Effector CD4-positive, alpha-beta T cell (primary cell): ENCODE data around the gene ZNF211.

Source experiments
- DNase-seq: peaks from one replicate; pipeline ENCODE4 v3.0.0-alpha.2; 2020
- total RNA-seq: gene quantifications from one replicate; lab custom pipeline; 2026; lab: John Stamatoyannopoulos, UW

The ZNF211 gene
- total RNA-seq, result 45.6 reads per million, percentile 66 among the genes with 10 or more reads in this experiment

DNA sequence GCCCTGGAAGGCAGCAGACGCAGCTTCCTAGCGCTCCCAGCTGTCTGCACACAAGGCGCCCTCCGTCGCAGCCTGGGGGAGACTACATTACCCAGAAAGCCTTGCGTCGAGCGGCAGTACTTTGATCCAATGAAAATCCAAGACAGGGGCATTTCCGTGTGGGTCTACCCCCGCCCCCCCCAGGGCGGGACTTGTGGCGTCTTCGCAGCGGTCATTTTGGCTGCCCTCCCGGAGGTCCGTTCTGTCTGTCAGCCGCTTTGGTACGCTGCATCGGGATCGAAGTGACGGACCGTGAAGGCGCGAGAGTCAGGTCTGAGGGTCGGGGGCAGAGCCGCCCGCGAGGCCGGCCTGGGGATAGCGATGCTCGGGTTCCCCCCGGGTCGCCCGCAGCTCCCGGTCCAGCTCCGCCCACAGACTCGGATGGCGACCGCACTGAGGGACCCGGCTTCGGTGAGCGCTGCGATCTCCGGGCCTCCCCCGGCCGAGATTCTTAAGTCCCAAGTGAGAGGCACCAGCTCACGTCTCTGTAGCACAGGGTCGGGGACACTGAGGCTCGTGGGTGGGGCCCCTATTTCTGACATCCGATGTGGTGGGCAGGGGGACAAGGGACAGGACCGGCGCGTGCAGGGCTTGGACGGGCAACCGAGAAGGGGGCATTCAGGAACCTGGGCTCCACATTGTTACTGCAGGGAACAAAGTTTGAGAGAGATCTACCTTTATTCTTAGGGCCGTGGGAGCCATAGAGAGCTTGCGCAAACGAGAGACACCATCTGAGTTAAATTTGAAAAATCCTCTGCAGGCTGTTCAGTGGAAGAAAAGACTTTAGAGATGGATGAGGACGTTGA is at the start of gene ZNF211:
TSS of gene ZNF211 (plus strand) at position 182 of the 845 bp plus-strand sequence. CDS start at position 361, 179 bp downstream.
- DNase-seq, result peak; percentile 81

DNA sequence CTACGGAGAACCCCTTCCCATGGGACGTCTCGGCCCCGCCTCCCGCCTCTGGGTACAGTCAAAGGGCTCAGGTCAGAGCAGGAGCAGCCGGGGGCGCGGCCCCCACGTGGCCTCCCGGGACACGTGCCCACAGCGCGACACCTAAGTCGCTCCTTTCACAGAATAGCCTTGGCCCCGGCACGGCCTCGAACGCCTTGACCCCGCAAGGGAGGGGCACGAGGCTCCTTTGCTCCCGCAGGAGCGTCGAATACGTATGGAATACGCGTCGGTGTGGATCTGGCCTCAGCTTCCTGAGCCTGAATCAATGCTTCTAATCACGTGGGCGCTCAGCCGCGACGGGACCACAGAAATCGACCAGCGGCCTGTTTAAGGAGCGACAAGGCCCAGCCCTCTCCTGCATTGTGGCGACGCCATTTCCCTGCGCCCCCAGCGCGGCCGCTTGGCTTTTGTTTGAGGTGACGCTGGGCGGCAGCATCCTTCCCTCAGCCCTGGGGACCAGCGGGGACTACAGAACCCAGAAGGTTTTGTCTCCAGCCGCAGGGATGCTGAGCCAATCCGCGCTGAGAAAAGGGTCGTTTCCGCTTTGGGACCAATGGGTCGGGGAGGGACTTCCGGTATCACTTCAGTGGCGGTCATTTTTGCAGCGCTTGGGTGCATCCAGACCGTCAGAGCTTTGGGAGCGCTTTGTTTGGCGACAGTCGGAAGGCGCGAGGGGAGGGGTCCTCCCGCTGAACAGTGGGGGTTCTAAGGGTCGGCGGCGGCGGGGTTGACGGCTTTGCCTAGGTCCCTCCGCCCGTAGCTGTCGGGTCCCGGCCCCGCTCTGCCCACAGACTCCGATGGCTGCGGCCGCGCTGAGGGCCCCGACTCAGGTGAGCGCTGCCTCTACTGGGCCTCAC is 49.2 kb upstream of the ZNF211 start, which contains the start of gene ZIK1:
TSS of gene ZIK1 (plus strand) at position 625 of the 896 bp plus-strand sequence. CDS start at position 837, 212 bp downstream.
- peak; percentile 75 for DNase-seq

DNA sequence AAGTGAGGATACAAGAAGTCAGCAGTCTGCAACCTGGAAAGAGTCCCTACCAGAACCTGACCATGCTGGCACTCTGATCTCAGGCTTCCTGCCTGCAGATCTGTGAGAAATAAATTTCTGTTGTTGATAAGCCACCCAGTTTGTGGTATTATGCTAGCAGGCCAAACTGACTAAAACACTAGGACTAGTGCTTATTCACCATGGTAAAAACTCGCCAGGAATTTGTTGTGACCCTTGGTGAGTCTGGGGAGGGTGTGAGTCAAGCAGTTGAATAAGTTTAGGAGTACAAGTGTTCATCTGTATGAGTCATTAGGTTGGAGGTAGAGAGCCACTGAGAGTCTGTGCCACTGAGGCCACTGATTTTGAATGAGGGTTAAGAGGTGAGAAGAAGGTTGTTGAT is 45.4 kb upstream of the ZNF211 start:
- DNase-seq, result no peak

DNA sequence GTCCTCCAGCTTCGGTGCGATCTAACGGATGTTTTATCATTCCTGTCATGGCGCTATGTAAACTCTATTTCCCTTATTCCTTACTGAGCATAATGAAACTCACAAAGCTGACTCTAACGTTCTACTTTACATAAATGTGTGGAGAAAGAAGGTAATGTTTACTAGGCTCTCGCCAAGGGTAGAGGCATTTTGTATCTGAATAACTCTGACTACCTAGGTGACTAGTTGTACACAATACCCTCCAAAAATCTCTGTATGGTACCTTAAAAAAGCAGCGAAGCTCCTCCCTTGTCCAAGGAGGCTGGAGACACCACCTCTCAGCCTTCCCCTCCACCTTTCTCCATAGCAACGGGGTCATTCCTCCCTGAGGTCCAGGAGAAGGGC is 33.6 kb upstream of the ZNF211 start:
- DNase-seq, result no peak

DNA sequence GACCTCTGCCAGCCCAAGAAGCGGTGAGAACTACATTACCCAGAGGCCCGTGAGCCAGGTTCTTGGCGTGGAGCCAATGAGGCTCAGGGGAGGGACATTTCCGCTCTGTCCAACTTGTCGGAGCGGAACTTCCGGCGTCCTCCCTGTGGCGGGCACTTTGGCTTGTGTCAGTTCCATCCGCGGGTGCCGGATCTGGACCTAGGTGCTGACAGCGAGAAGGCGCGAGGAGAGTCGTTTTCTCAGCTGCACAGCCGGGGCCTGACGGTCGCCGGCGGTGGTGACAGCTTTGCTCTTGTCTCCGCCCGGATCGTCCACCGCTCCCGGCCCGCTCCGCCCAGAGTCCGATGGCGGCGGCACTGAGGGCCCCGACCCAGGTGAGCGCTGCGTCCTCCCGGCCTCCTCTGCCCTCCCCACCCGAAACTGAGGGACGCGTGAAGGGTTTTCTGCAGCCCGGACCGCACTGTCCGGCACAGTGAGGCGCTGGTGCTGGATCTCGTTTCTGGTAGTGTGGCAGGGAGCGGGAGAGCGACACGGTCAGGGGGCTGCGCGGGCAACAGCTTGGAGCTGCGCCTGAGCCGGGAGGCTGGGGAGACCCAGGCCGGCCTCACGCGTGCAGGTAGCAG is 33.1 kb upstream of the ZNF211 start, which contains the start of gene ZNF530:
TSS of gene ZNF530 (plus strand) at position 125 of the 623 bp plus-strand sequence. CDS start 4,461 bp downstream, outside the sequence.
- DNase-seq, result peak; percentile 69

DNA sequence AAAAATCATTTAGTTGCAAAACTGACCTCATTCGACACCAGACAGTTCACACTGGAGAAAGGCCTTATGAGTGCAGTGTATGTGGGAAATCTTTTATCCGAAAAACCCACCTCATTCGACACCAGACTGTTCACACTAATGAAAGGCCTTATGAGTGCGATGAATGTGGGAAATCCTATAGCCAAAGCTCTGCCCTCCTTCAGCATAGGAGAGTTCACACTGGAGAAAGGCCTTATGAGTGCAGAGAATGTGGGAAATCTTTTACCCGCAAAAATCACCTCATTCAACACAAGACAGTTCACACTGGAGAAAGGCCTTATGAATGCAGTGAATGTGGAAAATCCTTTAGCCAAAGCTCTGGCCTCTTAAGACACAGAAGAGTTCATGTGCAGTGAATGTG is 26.0 kb upstream of the ZNF211 start:
- no peak for DNase-seq

DNA sequence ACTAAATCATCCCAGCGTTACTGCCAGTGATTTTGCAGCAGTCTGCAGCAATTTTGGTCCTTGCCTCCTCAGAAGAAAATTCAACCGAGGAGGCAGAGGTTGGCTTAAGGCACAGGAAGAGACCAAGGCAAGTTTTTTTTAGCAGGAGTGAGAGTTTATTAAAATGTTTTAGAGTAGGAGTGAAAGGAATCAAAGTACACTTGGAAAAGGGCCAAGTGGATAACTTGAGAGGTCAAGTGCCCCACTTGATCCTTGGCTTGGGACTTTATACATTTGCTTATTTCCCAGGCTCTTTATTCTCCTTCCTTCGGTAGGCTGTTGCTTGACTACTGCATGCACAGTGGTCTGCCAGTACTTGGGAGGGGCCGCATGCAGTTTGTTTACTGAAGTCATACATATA is 21.9 kb upstream of the ZNF211 start:
- DNase-seq, result no peak

DNA sequence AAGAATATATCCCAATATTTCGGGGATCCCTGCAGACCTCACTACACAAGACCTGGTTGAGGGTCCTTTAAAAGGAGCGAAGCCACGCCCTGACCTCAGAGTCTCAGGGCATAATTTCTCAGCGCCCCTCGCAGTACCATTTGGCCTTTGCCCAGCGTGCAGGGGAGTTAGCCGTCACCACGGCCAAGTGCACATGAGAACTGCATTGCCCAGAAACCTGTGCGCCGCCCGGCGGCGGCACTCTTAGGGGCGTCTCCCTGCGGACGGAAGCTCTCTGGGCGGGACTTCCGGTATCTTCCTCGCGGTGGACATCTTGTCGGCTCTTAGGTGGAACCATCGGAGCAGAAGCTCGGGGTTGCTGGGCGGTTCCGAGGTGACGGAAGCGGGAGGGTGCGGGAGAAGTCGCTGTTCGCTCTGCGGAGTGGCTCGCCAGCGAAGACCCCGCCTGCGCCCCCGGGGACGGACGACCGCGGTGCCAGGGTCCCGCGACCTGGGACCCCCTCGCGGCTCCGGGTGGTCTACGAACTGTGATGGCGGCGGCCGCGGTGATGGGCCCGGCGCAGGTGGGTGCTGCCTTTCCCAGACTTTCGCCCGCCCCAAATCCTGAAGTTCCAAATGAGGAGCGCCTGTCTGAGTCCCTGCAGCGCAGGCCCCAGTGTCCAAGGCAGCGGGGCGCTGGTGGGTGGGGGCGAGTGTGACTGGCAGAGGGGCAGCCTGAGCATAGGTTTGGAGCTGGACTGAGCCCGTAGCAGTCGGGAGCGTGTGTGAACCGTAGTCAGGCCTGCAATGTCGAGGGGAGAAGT is 18.8 kb upstream of the ZNF211 start, which contains the start of gene ZNF134:
TSS of gene ZNF134 (plus strand) at position 302 of the 803 bp plus-strand sequence. CDS start 5,227 bp downstream, outside the sequence.
- peak; percentile 82 for DNase-seq

DNA sequence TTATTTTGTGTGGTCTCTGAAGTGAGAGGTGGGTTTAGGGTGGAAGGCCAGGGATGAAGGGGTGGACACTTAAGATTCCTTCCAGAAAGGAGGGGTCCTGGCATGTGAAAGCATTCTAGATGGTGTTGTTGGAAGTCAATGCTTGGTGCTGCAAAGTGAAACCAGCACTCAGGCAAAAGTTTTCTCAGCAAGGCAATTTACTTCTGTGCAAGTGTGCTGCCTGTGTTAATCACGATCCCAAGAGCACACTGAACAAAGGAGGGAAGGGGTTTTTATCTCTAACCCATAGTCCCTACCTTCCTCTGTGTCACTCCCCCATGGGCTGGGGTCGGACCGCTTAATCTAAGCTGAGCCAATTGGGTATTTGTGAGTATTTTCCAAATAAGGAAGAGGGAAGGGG is 17.6 kb upstream of the ZNF211 start:
- no peak for DNase-seq

DNA sequence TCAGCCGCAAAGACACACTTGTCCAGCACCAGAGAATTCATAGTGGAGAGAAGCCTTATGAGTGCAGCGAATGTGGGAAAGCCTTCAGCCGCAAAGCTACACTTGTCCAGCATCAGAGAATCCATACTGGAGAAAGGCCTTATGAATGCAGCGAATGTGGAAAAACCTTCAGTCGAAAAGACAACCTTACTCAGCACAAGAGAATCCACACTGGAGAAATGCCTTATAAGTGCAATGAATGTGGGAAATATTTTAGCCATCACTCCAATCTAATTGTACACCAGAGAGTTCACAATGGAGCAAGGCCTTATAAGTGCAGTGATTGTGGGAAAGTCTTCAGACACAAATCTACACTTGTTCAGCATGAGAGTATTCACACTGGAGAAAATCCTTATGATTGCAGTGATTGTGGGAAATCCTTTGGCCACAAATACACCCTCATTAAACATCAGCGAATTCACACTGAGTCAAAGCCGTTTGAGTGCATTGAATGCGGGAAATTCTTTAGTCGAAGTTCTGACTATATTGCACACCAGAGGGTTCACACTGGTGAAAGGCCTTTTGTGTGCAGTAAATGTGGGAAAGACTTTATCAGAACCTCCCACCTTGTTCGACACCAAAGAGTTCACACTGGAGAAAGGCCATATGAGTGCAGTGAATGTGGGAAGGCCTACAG is 12.2 kb upstream of the ZNF211 start:
- no peak for DNase-seq

DNA sequence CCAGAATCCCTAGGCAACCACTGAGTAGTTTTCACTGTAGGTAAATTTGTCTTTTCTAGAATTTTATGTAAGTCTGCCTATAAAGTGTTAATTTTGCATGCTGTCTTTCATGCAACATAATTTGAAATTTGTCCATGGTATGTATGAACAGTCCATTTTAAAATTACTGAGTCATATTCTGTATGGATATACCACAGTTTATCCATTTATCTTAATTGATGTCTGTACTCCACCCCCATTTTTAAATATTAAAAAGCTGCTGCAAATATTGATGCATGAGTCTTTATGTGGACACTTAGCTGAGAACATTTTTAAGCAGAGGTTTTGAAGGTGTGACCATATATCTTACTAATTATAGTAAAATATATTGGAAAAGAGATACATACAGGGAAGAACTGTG is 9.9 kb upstream of the ZNF211 start:
- DNase-seq, result no peak

DNA sequence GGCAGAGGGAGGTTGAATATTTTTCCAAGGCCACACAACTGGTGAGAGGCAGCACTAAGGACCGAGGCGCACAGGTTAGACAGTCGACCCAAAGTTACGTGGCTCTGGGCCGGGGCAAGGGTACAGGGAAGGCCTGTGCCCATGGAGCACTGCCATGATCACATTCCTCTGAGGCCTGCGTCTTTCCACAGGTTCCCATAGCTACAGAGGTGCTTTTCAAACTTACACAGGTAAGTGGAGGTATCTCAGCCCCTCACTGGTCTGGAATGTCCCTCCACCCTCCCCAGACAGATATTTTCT is 814 bp downstream of the ZNF211 start:
- no peak for DNase-seq

DNA sequence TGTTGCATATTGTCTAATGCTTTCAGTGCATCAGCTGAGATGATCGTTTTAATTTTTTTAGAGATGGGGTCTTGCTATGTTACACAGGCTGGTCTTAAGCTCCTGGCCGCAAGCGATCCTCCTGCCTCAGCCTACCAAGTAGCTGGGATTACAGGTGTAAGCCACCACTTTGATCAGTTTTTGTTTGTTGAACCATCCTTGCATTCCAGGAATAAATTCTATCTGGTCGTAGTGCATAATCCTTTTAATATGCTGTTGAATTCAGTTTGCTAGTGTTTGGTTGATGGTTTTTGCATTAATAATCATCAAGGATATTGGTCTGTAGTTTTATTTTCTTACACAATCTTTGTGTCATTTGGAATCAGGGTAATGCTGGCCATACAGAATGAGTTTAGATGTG is 4.4 kb downstream of the ZNF211 start:
- DNase-seq, result no peak

DNA sequence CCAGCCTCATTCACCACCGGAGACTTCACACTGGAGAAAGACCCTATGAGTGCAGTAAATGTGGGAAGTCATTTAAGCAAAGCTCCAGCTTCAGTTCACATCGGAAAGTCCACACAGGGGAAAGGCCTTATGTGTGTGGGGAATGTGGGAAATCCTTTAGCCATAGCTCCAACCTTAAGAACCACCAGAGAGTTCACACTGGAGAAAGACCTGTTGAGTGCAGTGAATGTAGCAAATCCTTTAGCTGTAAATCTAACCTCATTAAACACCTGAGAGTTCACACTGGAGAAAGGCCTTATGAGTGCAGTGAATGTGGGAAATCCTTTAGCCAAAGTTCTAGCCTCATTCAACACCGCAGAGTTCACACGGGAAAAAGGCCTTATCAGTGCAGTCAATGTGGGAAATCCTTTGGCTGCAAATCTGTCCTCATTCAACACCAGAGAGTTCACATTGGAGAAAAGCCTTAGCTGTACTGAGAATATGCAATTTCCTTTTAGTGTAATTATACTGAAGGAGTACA is 8.8 kb downstream of the ZNF211 start:
- DNase-seq, result no peak

DNA sequence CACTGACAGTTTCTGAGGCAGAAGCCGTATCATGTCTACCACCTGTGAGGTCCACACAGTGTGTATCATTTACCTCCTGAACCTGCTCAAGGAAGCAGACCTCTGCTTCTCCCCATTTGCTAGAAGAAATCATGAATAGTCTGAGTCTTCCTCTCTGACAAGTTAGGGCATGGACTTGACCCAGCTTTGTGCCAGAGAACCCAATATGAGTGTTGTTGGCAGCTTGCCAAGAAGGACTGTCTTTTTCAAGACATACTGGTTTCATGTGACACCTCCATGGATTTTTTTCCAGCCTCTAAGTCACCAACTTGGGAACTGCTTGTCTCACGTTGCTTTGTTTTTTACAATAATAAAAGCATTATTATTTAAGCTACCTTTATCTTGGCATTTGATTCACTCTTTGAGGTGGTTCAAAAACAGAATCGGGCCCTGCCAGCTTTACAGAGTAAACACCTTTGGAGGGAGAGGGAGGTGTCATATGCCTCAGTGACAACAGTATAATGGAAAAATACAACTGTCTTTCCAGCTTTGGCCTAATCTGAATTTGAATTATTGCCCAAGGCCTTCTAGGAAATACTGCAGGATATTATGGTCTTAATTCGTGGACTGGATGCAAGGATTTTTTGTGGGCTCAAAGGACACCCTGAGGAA is 9.6 kb downstream of the ZNF211 start:
- no peak for DNase-seq

DNA sequence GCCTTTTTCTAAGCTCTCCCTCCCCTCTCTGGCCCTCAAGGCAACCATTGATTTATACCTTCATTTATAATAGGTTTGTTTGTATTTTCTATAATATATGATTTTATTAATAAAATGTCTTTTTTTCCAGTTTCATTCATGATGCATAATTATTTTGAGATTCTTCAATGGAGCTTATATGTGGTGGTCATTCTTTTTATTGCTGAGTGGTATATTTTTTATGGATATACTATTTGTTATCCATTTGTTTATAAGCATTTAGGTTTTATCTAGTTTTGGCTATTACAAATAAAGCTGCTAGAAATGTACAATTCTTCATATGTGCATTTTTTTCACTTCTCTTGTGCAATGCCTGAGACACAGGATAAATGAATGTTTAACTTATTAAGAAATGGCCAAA is 10.8 kb downstream of the ZNF211 start:
- no peak for DNase-seq

DNA sequence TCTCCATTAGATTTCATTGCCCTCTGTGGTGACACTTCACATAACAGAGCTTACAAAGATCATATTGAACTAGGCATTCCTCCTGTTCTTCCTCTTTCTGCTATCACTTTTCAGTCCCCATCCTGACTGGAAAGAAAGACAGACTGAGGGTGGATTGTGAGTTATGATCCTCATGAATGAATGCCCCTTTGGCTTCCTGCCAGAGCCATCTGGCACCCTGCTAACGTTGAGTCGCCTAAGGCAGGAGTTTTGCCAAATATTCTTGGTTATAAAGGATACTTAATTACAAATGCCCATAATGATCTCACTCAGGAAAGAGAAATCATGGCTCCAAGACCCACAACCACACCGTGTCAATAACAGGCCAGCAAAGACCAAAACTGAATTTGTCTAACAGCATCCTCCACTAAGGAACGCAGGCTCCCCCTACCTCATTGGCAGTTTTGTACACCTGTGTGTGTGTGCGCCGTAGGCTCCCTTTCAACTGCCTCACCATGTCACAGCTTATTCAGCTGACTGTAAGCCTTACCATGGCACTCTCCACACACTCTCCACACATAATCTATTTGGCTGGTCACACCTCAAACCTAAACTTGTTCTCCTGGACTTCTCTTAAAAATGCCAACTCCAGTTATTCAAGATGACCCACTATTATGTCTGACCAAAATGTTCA is 15.5 kb downstream of the ZNF211 start:
- DNase-seq, result no peak

DNA sequence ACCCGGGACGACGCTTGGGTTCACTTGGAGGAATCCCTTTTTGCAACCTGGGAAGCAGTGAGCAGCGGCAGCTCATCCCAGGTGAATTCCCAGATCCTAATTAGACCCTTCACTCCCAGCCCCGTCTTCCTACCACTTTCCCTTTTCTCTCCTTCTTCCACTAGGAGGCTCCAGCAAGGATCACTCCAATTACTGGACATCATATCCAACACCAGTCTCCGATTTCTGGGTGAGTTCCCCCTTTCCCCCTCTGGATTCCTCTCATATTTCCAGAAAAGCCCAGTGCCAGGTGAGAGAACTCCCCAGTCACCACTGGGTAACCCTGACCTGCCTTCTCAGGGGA is 18.7 kb downstream of the ZNF211 start:
- no peak for DNase-seq

DNA sequence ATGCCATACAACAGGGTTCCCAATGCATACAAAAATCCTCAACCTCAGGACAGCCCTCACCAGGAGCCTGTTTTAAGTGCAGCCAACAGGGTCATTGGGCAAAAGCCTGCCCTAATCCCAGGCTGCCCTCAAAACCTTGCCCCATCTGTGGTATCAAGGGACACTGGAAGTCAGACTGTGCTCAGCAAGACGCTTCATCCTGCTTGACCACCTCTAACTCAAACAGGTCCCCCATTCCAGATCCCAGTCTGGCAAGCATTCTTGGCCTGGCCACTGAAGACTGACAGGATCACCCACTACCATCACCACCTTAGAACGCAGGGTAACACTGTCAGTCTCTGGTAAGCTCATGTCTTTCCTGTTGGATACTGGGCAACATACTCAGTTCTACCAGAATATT is 20.7 kb downstream of the ZNF211 start:
- no peak for DNase-seq

DNA sequence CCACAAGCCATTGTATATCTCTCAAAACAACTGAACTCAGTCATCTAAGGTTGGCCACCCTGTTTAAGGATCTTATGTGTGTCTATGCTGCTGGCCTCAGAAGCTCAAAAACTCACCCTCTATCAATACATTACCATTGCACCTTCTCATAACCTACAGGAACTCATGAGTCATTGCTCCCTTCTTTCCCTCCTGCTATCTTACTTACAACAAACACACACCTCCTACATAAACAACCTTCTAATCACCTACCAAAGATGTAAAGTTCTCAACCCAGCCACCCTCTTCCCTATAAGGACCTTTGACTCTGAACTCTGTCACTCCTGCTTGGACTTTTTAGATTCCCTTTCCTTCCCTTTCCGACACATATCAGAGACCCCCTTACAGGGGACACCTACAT is 22.5 kb downstream of the ZNF211 start:
- DNase-seq, result no peak
